ENCODE data around the gene ZNF784.

The ZNF784 gene

DNA sequence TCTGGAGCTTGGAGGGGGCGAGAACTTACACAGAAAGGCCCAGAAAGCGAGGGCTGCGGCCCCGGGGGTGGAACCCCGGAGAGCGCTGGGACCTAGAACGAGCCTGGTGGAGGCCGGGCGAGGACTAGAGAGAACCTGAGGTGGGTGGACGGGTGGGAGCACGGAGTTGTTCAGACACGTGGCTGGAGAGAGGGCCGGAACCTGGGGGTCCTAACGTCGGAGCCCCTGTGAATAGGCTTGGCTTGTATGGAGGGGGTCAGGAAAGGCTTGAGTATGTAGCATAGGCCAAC, 19.5 kb upstream of the ZNF784 start:
- H3K9me3 Mint-ChIP-seq = no peaks in the 10 kb centered on the region
- H3K27ac Mint-ChIP-seq = peak overlapping the region; percentile 89
- peaks cover 76% of the 10 kb centered on the region for H3K4me1 Mint-ChIP-seq (ENCODE audit: low read depth)
- intact Hi-C loops (cut with micrococcal nuclease) = no loop called here
- H3K36me3 Mint-ChIP-seq (ENCODE audit: low read depth) = peaks cover 55% of the 10 kb centered on the region
- peak overlapping the region; percentile 96 for H3K4me3 Mint-ChIP-seq
- H3K27me3 Mint-ChIP-seq = peaks cover 3% of the 10 kb centered on the region

DNA sequence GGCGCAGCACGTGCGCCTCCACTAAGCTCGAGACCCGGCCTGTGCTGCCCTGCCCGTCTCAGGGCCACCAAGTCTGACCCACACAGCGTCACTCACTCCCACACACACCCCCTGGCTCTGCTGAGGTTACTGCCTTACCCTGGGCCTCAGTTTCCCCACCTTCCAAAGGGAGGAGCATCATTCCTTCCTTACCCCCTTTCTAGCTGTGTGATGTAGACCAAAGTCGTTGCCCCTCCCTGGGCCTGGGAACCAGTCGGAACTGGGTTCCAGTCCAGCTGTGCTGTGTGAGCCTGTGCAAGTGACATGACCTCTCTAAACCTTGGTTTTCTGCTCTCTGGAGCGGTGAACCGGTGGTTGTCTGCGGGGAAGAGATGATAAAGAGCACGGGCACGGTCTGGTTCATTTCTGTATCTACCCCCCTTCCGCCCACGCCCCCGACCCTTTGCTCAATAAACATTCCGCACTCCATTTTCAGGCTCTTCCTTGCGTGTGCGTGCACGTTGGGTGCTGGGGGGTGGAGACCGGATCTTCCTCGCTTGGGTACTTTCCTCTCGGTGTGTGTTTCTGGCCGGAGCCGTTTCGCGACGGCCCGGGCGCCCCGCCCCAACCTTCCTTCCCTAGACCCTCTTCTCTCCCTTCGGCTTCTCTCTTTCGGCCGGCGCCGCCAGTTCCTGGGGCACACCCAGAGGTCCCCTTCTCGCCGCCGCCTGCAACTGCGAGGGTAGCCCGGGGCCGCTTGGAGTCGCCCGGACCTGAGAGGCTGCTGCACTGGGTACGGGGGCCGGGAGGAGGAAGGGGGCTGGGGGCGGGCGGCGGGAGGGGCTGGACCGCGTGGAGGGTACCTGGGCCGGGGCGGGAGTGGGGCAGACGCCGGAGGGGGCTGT, 18.9 kb upstream of the ZNF784 start, which contains the start of gene ZNF581:
TSS of gene ZNF581 (plus strand) at position 647 of the 884 bp plus-strand sequence. CDS start 923 bp downstream, outside the sequence.
- Mint-ChIP-seq H3K4me1 (ENCODE audit: low read depth) (peaks cover 74% of the 10 kb centered on the region), H3K9me3 (no peaks in the 10 kb centered on the region), H3K36me3 (ENCODE audit: low read depth) (peaks cover 55% of the 10 kb centered on the region), H3K27ac (peak within 1 kb of the TSS; percentile 89), H3K4me3 (peak within 1 kb of the TSS; percentile 96), H3K27me3 (no peaks in the 10 kb centered on the region)
- intact Hi-C loops (cut with micrococcal nuclease) = no loop called here

- H3K36me3 Mint-ChIP-seq (ENCODE audit: low read depth) = peaks cover 63% of the 10 kb centered on the region
- H3K27me3 Mint-ChIP-seq = no peaks in the 10 kb centered on the region
- no peaks in the 10 kb centered on the region for H3K9me3 Mint-ChIP-seq
- peaks cover 77% of the 10 kb centered on the region for H3K4me1 Mint-ChIP-seq (ENCODE audit: low read depth)
- intact Hi-C loops (cut with micrococcal nuclease) = no loop called here
- peak overlapping the region; percentile 89 for H3K27ac Mint-ChIP-seq
- H3K4me3 Mint-ChIP-seq = peak overlapping the region; percentile 96
Measured at GRCh38 chr19:55642153-55643002, 18.0 kb upstream of the ZNF784 start.

DNA sequence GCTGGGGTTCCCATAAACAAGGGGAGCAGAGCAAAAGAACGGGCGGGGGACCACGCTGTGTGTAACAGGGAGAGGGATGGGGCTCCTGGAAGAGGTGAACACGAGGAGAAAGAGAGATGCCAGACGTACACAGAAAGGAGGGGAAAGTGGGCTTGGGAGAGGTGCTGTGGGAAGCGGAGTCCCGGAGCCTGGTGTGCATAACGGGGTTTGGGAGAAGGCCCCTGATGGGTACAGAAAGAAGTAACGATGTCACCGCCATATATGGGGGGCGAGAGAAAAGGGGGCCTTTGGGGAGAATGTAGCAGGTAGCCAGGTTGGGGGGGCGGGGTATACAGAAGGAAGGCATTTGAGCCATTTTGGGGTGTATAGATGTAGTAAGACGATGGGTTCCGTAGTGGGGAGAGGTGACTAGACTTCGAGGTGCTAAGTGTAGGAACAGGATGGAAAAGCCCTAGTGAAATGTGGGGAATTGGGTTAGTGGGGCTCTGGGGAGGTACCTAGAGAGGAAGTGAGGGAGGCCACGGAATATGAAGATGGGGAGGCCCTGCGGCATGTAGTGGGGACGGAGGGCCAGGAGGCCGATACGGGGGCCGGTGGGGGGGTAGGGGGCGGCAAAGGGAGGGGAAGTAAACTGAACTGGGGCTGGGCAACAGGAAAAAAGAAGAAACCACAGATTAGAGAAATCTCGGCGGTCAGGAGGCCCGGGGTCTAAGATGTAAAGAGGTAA, 17.2 kb upstream of the ZNF784 start:
- intact Hi-C loops (cut with micrococcal nuclease) = loop anchor here (2.0 kb wide), 1 partner anchor 13 kb away; the partner anchor contains the start of gene U2AF2
- H3K36me3 Mint-ChIP-seq (ENCODE audit: low read depth) = peaks cover 68% of the 10 kb centered on the region
- no peaks in the 10 kb centered on the region for H3K9me3 Mint-ChIP-seq
- peaks cover 79% of the 10 kb centered on the region for H3K4me1 Mint-ChIP-seq (ENCODE audit: low read depth)
- peak overlapping the region; percentile 89 for H3K27ac Mint-ChIP-seq
- peak overlapping the region; percentile 96 for H3K4me3 Mint-ChIP-seq
- no peaks in the 10 kb centered on the region for H3K27me3 Mint-ChIP-seq

DNA sequence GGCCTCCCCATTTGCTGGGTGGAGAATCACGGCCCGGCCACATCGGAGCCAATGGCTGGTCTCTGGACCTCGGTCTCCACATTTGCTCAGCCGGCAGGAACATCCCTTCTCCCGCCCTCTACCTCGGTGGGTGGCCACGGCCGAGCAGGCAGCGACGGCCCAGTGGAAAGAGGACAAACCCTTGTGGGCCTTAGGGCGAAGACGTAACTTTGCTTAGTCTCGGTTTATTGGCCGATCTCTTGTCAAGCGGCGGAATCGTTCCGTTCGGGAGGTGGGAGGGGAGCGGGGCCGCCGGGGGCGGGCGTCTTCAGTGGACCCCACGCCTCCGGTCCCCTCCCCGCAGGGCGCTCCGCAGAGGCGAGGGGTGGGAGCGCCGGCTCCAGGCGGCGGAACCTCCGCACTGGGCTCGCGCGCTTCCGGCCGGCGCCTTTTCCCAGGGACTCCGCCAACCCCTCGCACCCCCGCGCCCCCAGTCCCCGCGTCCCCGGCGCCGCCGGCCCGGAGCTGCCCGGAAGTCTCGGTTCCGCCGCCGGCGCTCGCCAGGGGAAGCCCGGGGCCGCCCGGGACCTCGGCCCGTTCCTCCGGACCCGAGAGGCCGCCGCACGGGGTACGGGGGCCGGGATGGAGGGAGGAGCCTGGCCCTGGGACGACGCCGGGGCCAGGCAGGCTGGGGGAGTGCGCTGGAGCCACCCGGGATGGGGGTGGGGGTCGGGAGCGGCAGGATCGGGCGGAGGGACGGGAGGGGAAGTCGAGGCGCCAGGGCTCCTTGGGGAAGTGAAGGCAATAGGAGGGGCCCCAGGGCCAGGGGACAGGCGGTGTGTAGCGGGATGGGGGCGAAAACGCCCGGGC, 16.4 kb upstream of the ZNF784 start, which contains the start of gene ZNF580:
TSS of gene ZNF580 (plus strand) at position 426 of the 849 bp plus-strand sequence. CDS start 1,507 bp downstream, outside the sequence.
- Mint-ChIP-seq H3K27ac (peak within 1 kb of the TSS; percentile 89), H3K4me3 (peak within 1 kb of the TSS; percentile 96), H3K27me3 (no peaks in the 10 kb centered on the region), H3K4me1 (ENCODE audit: low read depth) (peaks cover 87% of the 10 kb centered on the region), H3K9me3 (no peaks in the 10 kb centered on the region), H3K36me3 (ENCODE audit: low read depth) (peaks cover 68% of the 10 kb centered on the region)
- intact Hi-C loops (cut with micrococcal nuclease) = loop anchor here (2.0 kb wide), 1 partner anchor 14 kb away; the partner anchor contains the start of gene U2AF2

GRCh38 chr19:55640043-55640576, 15.7 kb upstream of the ZNF784 start:
- H3K27me3 Mint-ChIP-seq = no peaks in the 10 kb centered on the region
- H3K36me3 Mint-ChIP-seq (ENCODE audit: low read depth) = peaks cover 68% of the 10 kb centered on the region
- H3K27ac Mint-ChIP-seq = peak overlapping the region; percentile 89
- intact Hi-C loops (cut with micrococcal nuclease) = loop anchor here (2.0 kb wide), 1 partner anchor 15 kb away; the partner anchor contains the start of gene U2AF2
- peaks cover 88% of the 10 kb centered on the region for H3K4me1 Mint-ChIP-seq (ENCODE audit: low read depth)
- no peaks in the 10 kb centered on the region for H3K9me3 Mint-ChIP-seq
- H3K4me3 Mint-ChIP-seq = peak overlapping the region; percentile 96

- no peak overlapping the region for H3K4me3 Mint-ChIP-seq
- peaks cover 83% of the 10 kb centered on the region for H3K4me1 Mint-ChIP-seq (ENCODE audit: low read depth)
- peaks cover 62% of the 10 kb centered on the region for H3K36me3 Mint-ChIP-seq (ENCODE audit: low read depth)
- no peak overlapping the region for H3K27ac Mint-ChIP-seq
- no peaks in the 10 kb centered on the region for H3K9me3 Mint-ChIP-seq
- intact Hi-C loops (cut with micrococcal nuclease) = loop anchor here (5.0 kb wide), 1 partner anchor 42 kb away; the partner anchor contains the start of gene FIZ1
- no peaks in the 10 kb centered on the region for H3K27me3 Mint-ChIP-seq
Measured at GRCh38 chr19:55638864-55639359, 14.5 kb upstream of the ZNF784 start.

GRCh38 chr19:55637534-55637933, 13.2 kb upstream of the ZNF784 start:
- H3K36me3 Mint-ChIP-seq (ENCODE audit: low read depth) = peaks cover 50% of the 10 kb centered on the region
- H3K27ac Mint-ChIP-seq = peak overlapping the region; percentile 100
- no peaks in the 10 kb centered on the region for H3K27me3 Mint-ChIP-seq
- intact Hi-C loops (cut with micrococcal nuclease) = loop anchor here (5.0 kb wide), 1 partner anchor 40 kb away; the partner anchor contains the start of gene FIZ1
- no peaks in the 10 kb centered on the region for H3K9me3 Mint-ChIP-seq
- no peak overlapping the region for H3K4me3 Mint-ChIP-seq
- H3K4me1 Mint-ChIP-seq (ENCODE audit: low read depth) = peaks cover 72% of the 10 kb centered on the region

GRCh38 chr19:55636723-55637122, 12.4 kb upstream of the ZNF784 start:
- Mint-ChIP-seq H3K9me3 (no peaks in the 10 kb centered on the region), H3K4me1 (ENCODE audit: low read depth) (peaks cover 70% of the 10 kb centered on the region), H3K27me3 (no peaks in the 10 kb centered on the region), H3K27ac (peak overlapping the region; percentile 100), H3K36me3 (ENCODE audit: low read depth) (peaks cover 50% of the 10 kb centered on the region), H3K4me3 (peak overlapping the region; percentile 100)
- intact Hi-C loops (cut with micrococcal nuclease) = loop anchor here (5.0 kb wide), 1 partner anchor 39 kb away; the partner anchor contains the start of gene FIZ1

GRCh38 chr19:55635856-55636440, 11.6 kb upstream of the ZNF784 start:
- H3K4me1 Mint-ChIP-seq (ENCODE audit: low read depth) = peaks cover 63% of the 10 kb centered on the region
- peak overlapping the region; percentile 100 for H3K27ac Mint-ChIP-seq
- H3K9me3 Mint-ChIP-seq = no peaks in the 10 kb centered on the region
- H3K27me3 Mint-ChIP-seq = no peaks in the 10 kb centered on the region
- H3K4me3 Mint-ChIP-seq = peak overlapping the region; percentile 100
- intact Hi-C loops (cut with micrococcal nuclease) = loop anchor here (5.0 kb wide), 1 partner anchor 39 kb away; the partner anchor contains the start of gene FIZ1
- H3K36me3 Mint-ChIP-seq (ENCODE audit: low read depth) = peaks cover 43% of the 10 kb centered on the region

GRCh38 chr19:55635334-55635717, 11.0 kb upstream of the ZNF784 start:
- intact Hi-C loops (cut with micrococcal nuclease) = loop anchor here (5.0 kb wide), 1 partner anchor 38 kb away; the partner anchor contains the start of gene FIZ1
- peak overlapping the region; percentile 100 for H3K4me3 Mint-ChIP-seq
- H3K9me3 Mint-ChIP-seq = no peaks in the 10 kb centered on the region
- peaks cover 43% of the 10 kb centered on the region for H3K36me3 Mint-ChIP-seq (ENCODE audit: low read depth)
- H3K4me1 Mint-ChIP-seq (ENCODE audit: low read depth) = peaks cover 60% of the 10 kb centered on the region
- peak overlapping the region; percentile 100 for H3K27ac Mint-ChIP-seq
- H3K27me3 Mint-ChIP-seq = no peaks in the 10 kb centered on the region

DNA sequence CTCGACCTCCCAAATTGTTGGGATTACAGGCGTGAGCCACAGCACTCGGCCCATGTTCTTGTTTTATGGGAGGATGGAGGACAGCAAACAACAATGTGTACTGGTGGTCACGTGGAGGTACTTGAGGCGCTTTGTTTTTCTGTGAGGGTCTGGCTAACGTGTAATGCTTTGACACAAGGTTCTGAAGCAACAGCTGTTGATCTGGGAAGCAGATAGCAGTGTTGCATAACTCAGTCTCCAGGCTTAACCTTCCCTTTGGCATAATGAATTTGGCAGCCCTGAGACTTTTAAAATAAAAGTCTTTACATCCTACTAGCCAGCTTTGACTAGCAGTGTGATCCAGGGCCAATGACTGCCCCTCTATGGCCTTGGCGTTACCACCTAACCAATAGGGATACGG, 9.5 kb upstream of the ZNF784 start:
- Mint-ChIP-seq H3K4me3 (no peak overlapping the region), H3K4me1 (ENCODE audit: low read depth) (peaks cover 47% of the 10 kb centered on the region), H3K36me3 (ENCODE audit: low read depth) (peaks cover 43% of the 10 kb centered on the region), H3K9me3 (no peaks in the 10 kb centered on the region), H3K27ac (peak overlapping the region; percentile 100), H3K27me3 (no peaks in the 10 kb centered on the region)
- intact Hi-C loops (cut with micrococcal nuclease) = loop anchor here (5.0 kb wide), 1 partner anchor 438 kb away; no protein-coding TSS in a partner anchor

Data from dendritic cell treated with granulocyte-macrophage colony-stimulating factor and Interleukin-4, amounts not matched to agents 40 ng/mL and 50 ng/mL, for 4 days (primary cell).